GM12891 (cell line): Measurements from ENCODE around the gene TCN2.

Experiments
- PAX5 ChIP-seq: IDR thresholded peaks from 2 replicates; pipeline ENCODE4 v1.6.1; 2011; ENCODE audit warnings: low read length, moderate library complexity, mild to moderate bottlenecking; ENCODE audit not compliant: insufficient read depth, severe bottlenecking
- POLR2A ChIP-seq: IDR thresholded peaks from 2 replicates; pipeline ENCODE4 v1.6.1; 2011; ENCODE audit warnings: low read depth, low read length, control low read depth
- POLR2AphosphoS5 ChIP-seq: IDR thresholded peaks from 2 replicates; pipeline ENCODE4 v1.6.1; 2011; ENCODE audit warnings: low read depth, low read length, control low read depth
- TAF1 ChIP-seq: IDR thresholded peaks from 2 replicates; pipeline ENCODE4 v1.6.1; 2011; ENCODE audit warnings: low read depth, low read length, control low read depth

DNA sequence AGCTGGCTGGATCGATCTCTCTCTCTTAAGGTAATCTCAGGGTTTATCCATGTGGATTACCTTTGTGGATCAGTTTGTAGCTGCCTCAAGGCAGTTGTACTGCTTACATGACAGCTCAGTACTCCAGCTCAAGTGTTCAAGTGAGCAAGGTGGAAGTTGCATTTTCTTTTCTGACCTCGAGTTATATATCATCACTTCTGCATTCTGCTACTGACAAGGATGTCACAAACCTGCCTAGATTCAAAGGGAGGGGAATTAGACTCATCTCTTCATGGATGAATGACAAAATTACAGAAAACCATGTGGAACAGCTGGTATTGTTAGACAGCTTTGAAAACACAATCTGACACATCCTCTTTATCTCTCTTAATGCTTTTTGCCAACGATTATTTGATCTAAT, 6.1 kb upstream of the TCN2 start:
- TF ChIP-seq POLR2AphosphoS5 (no peak), POLR2A (no peak), PAX5 (no peak), TAF1 (no peak)
